GM20000 (cell line): ENCODE results near the gene ROBO4.

Source experiments
- DNase-seq: peaks from one replicate; pipeline ENCODE4 v3.0.0; 2012; ENCODE audit warnings: low spot score
- TF ChIP-seq, protein P1 (sequence below): IDR thresholded peaks from 2 replicates; pipeline ENCODE4 v1.5.1; 2012; ENCODE audit warnings: mild to moderate bottlenecking, control low read depth; ENCODE audit errors: extremely low read depth, missing control alignments

ROBO4 gene

DNA sequence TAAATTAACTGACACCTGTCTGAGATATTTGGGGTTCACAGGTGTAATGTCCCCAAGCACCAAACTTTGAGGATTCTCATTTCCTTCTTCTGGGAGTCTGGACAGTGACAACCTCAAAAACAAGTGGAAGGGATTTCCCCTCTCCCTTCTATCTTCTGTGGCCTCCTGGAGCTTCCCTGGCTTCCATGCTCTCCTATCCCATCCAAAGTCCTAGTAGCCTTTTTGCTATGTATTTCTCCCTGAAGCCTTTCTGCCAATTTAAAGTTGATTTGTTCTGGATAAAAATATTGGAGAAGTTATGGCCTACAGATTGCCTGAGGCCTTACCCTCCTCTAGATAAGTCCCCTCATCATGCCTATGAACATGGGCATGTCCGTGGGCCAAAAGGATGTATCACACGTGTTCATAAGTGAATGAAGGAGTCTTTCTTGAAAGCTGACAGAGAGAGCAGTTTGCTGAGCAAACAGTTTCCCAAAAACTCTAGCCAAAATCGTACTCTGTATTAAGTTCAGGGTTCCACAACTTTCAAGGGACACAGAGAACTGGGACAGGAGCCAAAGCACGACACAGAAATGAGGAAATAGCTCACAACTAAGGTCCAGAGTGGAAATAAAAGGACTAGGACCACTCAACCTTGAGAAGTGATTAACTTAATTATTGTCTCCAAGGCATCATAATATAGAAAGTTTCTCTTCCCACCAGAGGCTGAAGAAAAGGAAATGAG lies 31.4 kb upstream of the ROBO4 start:
- no peak for DNase-seq
- TF ChIP-seq, protein P1, sequence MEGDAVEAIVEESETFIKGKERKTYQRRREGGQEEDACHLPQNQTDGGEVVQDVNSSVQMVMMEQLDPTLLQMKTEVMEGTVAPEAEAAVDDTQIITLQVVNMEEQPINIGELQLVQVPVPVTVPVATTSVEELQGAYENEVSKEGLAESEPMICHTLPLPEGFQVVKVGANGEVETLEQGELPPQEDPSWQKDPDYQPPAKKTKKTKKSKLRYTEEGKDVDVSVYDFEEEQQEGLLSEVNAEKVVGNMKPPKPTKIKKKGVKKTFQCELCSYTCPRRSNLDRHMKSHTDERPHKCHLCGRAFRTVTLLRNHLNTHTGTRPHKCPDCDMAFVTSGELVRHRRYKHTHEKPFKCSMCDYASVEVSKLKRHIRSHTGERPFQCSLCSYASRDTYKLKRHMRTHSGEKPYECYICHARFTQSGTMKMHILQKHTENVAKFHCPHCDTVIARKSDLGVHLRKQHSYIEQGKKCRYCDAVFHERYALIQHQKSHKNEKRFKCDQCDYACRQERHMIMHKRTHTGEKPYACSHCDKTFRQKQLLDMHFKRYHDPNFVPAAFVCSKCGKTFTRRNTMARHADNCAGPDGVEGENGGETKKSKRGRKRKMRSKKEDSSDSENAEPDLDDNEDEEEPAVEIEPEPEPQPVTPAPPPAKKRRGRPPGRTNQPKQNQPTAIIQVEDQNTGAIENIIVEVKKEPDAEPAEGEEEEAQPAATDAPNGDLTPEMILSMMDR: no peak

DNA sequence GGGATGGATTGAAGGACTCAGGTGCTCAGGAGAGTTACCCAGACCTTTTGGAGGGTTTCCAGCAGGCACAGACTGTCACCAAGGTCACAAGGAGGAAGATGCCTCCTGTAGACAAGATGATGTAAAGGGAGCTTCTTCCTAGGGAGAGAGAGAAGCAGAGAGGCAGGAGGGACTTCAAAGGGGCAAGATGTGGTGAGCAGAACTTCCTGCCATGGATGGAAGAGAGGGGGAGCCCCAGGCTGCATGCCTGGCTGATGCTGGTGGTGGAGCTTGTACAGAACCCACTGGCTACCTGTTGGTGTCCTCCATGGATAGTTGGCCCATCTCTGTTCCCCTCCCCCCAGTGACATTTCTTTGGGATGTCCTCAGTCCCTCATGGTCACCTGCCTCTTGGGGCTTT lies 25.6 kb upstream of the ROBO4 start:
- no peak for DNase-seq

DNA sequence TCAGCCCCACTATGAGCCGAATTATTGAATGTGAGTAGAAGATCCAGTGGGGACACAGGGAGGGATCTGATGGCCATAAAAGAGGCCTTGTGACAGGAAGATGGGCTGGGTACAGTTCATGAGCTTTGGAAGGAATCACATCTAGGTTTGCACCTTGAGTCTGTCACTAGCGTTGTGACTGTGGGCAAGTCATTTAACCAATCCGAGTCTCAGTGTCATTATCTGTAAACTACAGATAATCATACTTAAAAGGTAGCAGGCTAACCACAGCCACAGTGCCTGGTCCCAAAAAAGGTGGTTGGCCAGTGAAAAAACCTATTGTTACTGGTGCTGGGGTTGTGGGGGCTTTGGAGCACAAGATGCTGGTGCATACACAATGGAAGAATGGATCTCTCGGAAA lies 25.2 kb upstream of the ROBO4 start:
- no peak for DNase-seq
- TF ChIP-seq, protein P1: no peak

More for the DNA sequence above, 25.6 kb upstream of the ROBO4 start:
- TF ChIP-seq, protein P1: no peak

DNA sequence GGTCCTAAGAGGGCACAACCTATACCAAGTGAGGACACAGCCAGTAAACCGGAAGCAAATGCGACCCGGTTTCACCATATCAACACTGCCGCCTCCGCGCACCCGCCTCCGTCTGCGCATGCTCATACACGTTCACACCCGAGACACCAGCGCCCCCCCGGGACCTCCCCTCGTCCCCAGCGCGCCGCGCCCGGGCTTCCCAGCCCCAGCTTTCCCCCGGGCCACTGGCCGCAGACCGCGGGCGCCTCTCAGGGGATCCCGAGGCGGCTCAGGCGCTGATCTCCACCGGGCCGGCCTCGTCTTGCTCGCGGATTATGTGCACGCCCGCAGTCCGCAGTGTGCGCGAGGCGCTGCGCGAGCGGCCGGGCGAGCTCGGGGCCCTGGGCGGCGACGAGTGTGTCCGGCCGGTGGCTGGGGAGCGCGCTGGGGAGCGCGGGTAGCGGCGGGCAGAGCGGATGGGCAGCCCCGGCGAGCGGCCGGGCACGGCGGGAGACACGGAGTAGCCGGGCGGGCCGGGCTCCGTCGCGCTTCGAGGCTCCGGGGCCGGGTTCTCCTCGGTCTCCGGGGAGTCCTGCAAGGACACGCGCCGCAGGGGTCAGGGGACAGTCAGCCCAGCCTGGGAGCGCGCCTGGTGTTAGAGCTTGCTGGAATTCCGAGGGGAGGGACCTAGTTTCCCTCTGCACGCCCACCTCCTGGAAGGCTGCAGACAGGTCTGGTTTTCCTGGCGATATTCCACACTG lies 23.4 kb upstream of the ROBO4 start:
- TF ChIP-seq, protein P1: no peak
- DNase-seq: peak; percentile 82

DNA sequence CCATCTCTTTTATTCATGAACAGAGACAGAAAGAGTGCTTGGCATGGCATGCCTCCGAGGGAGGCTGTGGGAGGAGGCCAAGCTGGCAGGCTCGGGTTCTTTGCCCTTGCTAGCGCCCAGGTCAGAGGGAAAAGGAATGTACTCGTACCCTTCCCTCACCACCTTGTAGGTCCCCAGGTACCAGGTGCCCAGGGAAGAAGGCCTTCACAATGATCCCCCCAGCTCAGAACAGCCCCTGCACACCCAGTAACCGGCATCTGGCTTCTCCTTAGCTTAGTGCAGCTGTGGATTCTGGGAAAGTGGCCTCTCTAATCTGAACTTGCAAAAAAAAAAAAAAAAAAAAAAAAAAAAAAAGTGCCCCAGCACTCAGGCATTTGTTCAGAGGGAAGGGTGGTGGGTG lies 22.7 kb upstream of the ROBO4 start:
- TF ChIP-seq, protein P1: no peak
- DNase-seq: no peak

DNA sequence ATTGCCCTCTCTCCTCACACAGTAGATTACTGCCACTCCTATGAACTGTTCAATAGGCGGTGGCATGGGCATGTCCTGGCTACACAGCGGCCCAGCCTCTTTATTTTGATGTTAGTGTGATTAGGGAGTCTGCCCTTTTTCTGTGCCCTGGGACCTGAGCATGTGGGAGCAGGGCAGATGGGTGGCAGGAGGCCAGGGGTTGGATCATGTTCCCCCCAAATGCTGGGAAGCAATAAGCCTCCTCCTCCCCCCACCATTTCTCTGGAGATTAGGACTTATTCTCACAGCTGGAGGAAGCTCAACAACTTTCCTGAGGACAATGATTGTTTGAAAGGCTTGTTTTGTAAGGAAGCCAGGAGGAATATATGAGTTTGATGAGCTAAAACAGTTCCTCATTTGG lies 22.2 kb upstream of the ROBO4 start:
- TF ChIP-seq, protein P1: no peak
- DNase-seq: no peak

DNA sequence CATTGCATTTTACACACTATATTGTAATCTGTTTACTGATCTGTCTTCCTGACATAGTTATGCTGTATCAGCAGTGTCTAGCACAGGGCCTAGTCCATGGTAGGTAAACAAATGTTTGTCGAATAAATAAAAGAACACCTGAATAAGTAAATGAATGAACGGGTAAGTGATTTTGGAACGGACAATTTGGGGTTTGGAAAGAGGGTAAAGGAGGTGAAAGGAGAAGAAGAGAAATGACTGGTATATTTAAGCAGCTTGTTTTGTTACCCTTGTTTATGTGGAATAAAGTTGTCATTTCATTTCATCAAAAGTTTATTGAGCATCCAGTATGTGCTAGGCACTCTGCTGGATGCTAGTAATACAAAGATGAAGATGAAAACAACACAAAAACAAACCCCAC lies 21.3 kb upstream of the ROBO4 start, which contains the start of gene HEPN1:
Gene HEPN1 (plus strand): TSS at position 301 of the 400 bp plus-strand sequence.
- no peak for DNase-seq
- TF ChIP-seq, protein P1: no peak
